Chondrocyte (in vitro differentiated cells): ENCODE measurements around the gene SEMA6B. TPM values are rescaled to one million over a fixed set of nuclear protein-coding genes. Genes with fewer than 3 reads are reported as not detected.

Experiments
- DNase-seq: peaks from one replicate; pipeline ENCODE4 v3.0.0; 2021; ENCODE audit warnings: mixed read lengths, low spot score
- H3K27ac Mint-ChIP-seq: one replicate; pipeline ENCODE4 v1.8.0; 2021; ENCODE audit warnings: mild to moderate bottlenecking, moderate library complexity, mixed read lengths; ENCODE audit not compliant: unreplicated experiment
- H3K27me3 Mint-ChIP-seq: 2 replicates; pipeline ENCODE4 v1.8.0; 2021; ENCODE audit warnings: low read depth, mixed read lengths
- H3K36me3 Mint-ChIP-seq: 2 replicates; pipeline ENCODE4 v1.8.0; 2021; ENCODE audit warnings: low read depth, mixed read lengths
- H3K4me1 Mint-ChIP-seq: 2 replicates; pipeline ENCODE4 v1.8.0; 2021; ENCODE audit warnings: low read depth, mild to moderate bottlenecking, mixed read lengths
- H3K4me3 Mint-ChIP-seq: one replicate; pipeline ENCODE4 v1.8.0; 2021; ENCODE audit warnings: mild to moderate bottlenecking, moderate library complexity, mixed read lengths; ENCODE audit not compliant: unreplicated experiment
- H3K9me3 Mint-ChIP-seq: 2 replicates; pipeline ENCODE4 v1.8.0; 2021; ENCODE audit warnings: low read depth, mixed read lengths
- total RNA-seq: library from RNA; stranded (reverse); gene quantifications from 3 replicates; pipeline ENCODE4 v1.2.1, GENCODE V29; 2021
- TF ChIP-seq, protein P1 (sequence below): fragments of 200-600 bp; sonication (generic); IDR thresholded peaks from 2 replicates; pipeline ENCODE4 v1.5.0; 2021; ENCODE audit warnings: antibody characterized with exemption, mild to moderate bottlenecking, moderate library complexity

SEMA6B gene
- total RNA-seq, 1 donor from 2014 or later, result 4.2 TPM

DNA sequence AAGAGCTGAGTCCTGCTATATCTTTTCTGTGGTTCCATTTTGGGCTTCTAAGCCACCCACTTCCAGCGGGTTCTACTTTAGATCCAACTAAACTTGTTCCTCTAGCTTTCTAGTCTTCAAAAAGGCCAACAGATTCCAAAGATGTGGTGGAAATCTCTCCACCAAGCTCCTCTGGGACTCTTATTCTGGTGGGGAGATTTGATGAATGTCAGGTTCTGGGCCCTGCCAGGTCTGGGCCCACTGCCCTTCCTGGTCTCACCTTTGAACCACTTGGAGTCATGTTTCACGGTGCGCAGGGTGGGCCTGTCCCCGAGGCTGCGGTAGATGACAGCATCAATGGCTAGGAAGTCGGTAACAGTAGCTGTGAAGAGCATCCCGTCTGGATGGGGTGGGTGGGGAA is 4.8 kb downstream of the SEMA6B start:
- H3K4me1 Mint-ChIP-seq, result no peaks in the 10 kb centered on the region

DNA sequence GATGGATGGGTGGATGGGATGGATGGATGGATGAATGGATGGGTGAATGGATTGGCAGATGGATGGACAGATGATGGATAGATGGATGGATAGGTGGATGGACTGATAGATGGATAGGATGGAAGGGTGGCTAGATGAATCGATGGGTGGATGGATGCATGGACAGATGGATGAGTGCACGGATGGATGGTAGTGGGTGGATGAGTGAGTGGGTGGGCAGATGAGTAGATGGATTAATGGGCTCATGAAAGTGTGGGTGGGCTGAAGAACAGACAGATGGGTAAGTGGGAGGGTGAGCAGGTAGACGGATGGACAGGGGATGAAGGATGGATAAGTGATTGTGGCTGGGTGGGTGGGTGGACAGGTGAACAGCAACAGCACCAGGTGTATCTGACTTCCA is 5.7 kb downstream of the SEMA6B start:
- Mint-ChIP-seq H3K4me1 (no peaks in the 10 kb centered on the region), H3K9me3 (no peaks in the 10 kb centered on the region), H3K27ac (no peak overlapping the region), H3K4me3 (no peak overlapping the region), H3K36me3 (peaks cover 4% of the 10 kb centered on the region), H3K27me3 (no peaks in the 10 kb centered on the region)
- TF ChIP-seq, protein P1, sequence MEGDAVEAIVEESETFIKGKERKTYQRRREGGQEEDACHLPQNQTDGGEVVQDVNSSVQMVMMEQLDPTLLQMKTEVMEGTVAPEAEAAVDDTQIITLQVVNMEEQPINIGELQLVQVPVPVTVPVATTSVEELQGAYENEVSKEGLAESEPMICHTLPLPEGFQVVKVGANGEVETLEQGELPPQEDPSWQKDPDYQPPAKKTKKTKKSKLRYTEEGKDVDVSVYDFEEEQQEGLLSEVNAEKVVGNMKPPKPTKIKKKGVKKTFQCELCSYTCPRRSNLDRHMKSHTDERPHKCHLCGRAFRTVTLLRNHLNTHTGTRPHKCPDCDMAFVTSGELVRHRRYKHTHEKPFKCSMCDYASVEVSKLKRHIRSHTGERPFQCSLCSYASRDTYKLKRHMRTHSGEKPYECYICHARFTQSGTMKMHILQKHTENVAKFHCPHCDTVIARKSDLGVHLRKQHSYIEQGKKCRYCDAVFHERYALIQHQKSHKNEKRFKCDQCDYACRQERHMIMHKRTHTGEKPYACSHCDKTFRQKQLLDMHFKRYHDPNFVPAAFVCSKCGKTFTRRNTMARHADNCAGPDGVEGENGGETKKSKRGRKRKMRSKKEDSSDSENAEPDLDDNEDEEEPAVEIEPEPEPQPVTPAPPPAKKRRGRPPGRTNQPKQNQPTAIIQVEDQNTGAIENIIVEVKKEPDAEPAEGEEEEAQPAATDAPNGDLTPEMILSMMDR, result no peak
- no peak for DNase-seq

More for the DNA sequence above, 4.8 kb downstream of the SEMA6B start:
- Mint-ChIP-seq H3K9me3 (no peaks in the 10 kb centered on the region), H3K27ac (peak overlapping the region; percentile 27), H3K27me3 (no peaks in the 10 kb centered on the region), H3K4me3 (no peak overlapping the region), H3K36me3 (peaks cover 4% of the 10 kb centered on the region)
- TF ChIP-seq, protein P1, result no peak
- no peak for DNase-seq

- no peak for DNase-seq
- H3K4me3 Mint-ChIP-seq, result no peak overlapping the region
- TF ChIP-seq, protein P1, result no peak
- no peak overlapping the region for H3K27ac Mint-ChIP-seq
- H3K27me3 Mint-ChIP-seq, result no peaks in the 10 kb centered on the region
- H3K36me3 Mint-ChIP-seq, result peaks cover 4% of the 10 kb centered on the region
- H3K4me1 Mint-ChIP-seq, result no peaks in the 10 kb centered on the region
- H3K9me3 Mint-ChIP-seq, result no peaks in the 10 kb centered on the region
These were observed 6.3 kb downstream of the SEMA6B start for GRCh38 chr19:4553092-4553695.

GRCh38 chr19:4552525-4552819 is 7.0 kb downstream of the SEMA6B start:
- H3K4me3 Mint-ChIP-seq, result no peak overlapping the region
- H3K27ac Mint-ChIP-seq, result no peak overlapping the region
- peak; percentile 86 for DNase-seq
- TF ChIP-seq, protein P1, result no peak
- H3K4me1 Mint-ChIP-seq, result no peaks in the 10 kb centered on the region
- no peaks in the 10 kb centered on the region for H3K27me3 Mint-ChIP-seq
- H3K9me3 Mint-ChIP-seq, result no peaks in the 10 kb centered on the region
- peaks cover 4% of the 10 kb centered on the region for H3K36me3 Mint-ChIP-seq

- Mint-ChIP-seq H3K9me3 (no peaks in the 10 kb centered on the region), H3K27ac (no peak overlapping the region), H3K4me1 (no peaks in the 10 kb centered on the region), H3K4me3 (no peak overlapping the region), H3K27me3 (no peaks in the 10 kb centered on the region), H3K36me3 (peaks cover 4% of the 10 kb centered on the region)
- DNase-seq, result peak; percentile 81
- TF ChIP-seq, protein P1, result no peak
These were observed 8.9 kb downstream of the SEMA6B start for GRCh38 chr19:4550479-4551050.
